A673 (cell line): ENCODE results near the gene PARP9. TPM values are rescaled to one million over a fixed set of nuclear protein-coding genes. Genes with fewer than 3 reads are reported as not detected.

Experiments
- BruUV-seq: library from RNA; stranded (reverse); fragments of 400-500 nt; replicated peaks from 2 replicates; lab custom pipeline; 2021; lab: Mats Ljungman, UMichigan
- CTCF ChIA-PET: fragments of 300-600 bp; sonication (Branson Sonifier 250); formaldehyde crosslinking; loops from one replicate; lab custom pipeline; 2022; ENCODE audit warnings: antibody characterized with exemption; lab: Charles Lee
- POLR2A ChIA-PET: fragments of 300-600 bp; sonication (Branson Sonifier 250); formaldehyde crosslinking; loops from one replicate; lab custom pipeline; 2022; ENCODE audit warnings: antibody characterized with exemption; ENCODE audit not compliant: low non-redundant PET; lab: Charles Lee
- DNase-seq: peaks from one replicate; pipeline ENCODE4 v3.0.0-alpha.2; 2015; ENCODE audit warnings: low spot score
- H3K27ac ChIP-seq: fragments of 200-600 bp; sonication (generic); 2 replicates; pipeline ENCODE4 v1.5.1; 2016; ENCODE audit warnings: mixed run types, low read depth, mild to moderate bottlenecking, mixed read lengths, antibody characterized with exemption, low read length; ENCODE audit not compliant: poor library complexity, severe bottlenecking
- H3K27me3 ChIP-seq: fragments of 200-600 bp; sonication (generic); replicated peaks from 2 replicates; pipeline ENCODE4 v1.6.1; 2017; ENCODE audit warnings: mixed run types, low read depth, mild to moderate bottlenecking, mixed read lengths, antibody characterized with exemption, low read length; ENCODE audit not compliant: insufficient read depth, poor library complexity
- H3K36me3 ChIP-seq: fragments of 200-600 bp; sonication (generic); 2 replicates; pipeline ENCODE4 v1.6.1; 2016; ENCODE audit warnings: mixed run types, mild to moderate bottlenecking, mixed read lengths, antibody characterized with exemption, low read length; ENCODE audit not compliant: insufficient read depth, poor library complexity, severe bottlenecking
- H3K4me1 ChIP-seq: fragments of 200-600 bp; sonication (generic); 2 replicates; pipeline ENCODE4 v1.6.1; 2017; ENCODE audit warnings: mixed run types, mild to moderate bottlenecking, mixed read lengths, antibody characterized with exemption, low read length; ENCODE audit not compliant: insufficient read depth, poor library complexity, severe bottlenecking
- H3K4me3 ChIP-seq: fragments of 200-600 bp; sonication (generic); 2 replicates; pipeline ENCODE4 v1.5.1; 2016; ENCODE audit warnings: low read depth, mixed run types, mild to moderate bottlenecking, mixed read lengths, low read length; ENCODE audit not compliant: poor library complexity, severe bottlenecking
- H3K9me3 ChIP-seq: fragments of 200-600 bp; sonication (generic); 2 replicates; pipeline ENCODE4 v1.6.1; 2016; ENCODE audit warnings: mixed run types, low read depth, mild to moderate bottlenecking, mixed read lengths, antibody characterized with exemption, low read length; ENCODE audit not compliant: poor library complexity, severe bottlenecking
- CTCF ChIP-seq: fragments of 300-800, 200-600 bp; sonication (generic); conservative IDR thresholded peaks from 2 replicates; pipeline ENCODE4 v1.5.1; 2017; ENCODE audit warnings: low read depth, mild to moderate bottlenecking, antibody characterized with exemption, low read length, moderate library complexity, mixed read lengths
- EZH2 ChIP-seq: fragments of 200-600 bp; sonication (generic); IDR thresholded peaks from 2 replicates; pipeline ENCODE4 v1.6.1; 2017; ENCODE audit warnings: borderline replicate concordance, low read depth, mild to moderate bottlenecking, mixed read lengths, antibody characterized with exemption, low read length; ENCODE audit not compliant: poor library complexity, severe bottlenecking
- intact Hi-C: fragments of 100-400 bp; cut with micrococcal nuclease; formaldehyde crosslinking; loops from one replicate; pipeline ENCODE4 v1.10.0; 2022; ENCODE audit not compliant: unreplicated experiment
- total RNA-seq: library from RNA; stranded (reverse); gene quantifications from 2 replicates; pipeline ENCODE4 v1.2.3, GENCODE V29; 2021

Gene PARP9
- total RNA-seq, 1 experiment from 2014 or later = 10.6 TPM

DNA sequence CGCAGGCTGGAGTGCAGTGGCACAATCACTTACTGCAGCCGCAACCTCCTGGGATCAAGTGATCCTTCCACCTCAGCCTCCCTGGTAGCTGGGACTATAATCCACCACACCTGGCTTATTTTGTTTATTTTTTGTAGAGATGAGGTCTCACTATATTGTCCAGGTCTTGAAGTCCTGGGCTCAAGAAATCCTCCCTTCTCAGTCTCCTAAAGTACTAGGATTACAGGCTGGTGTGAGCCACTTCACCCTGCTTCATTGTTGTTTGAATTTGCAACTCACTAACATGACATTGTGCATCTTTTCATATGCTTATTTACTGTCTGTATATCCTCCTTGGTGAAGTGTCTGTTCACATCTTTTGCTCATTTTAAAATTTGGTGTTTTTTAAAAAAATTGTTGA, 23.5 kb upstream of the PARP9 start:
- Histone ChIP-seq H3K4me3 (no peak overlapping the region), H3K4me1 (no peaks in the 10 kb centered on the region), H3K27me3 (no peaks in the 10 kb centered on the region), H3K27ac (no peak overlapping the region), H3K36me3 (no peaks in the 10 kb centered on the region), H3K9me3 (peaks cover 4% of the 10 kb centered on the region)
- intact Hi-C loops = no loop called here
- no peak for DNase-seq
- no peak for TF ChIP-seq EZH2
- TF ChIP-seq CTCF = no peak
- BruUV-seq = no TSS peak
- ChIA-PET POLR2A (no interaction called here), CTCF (no interaction called here)

DNA sequence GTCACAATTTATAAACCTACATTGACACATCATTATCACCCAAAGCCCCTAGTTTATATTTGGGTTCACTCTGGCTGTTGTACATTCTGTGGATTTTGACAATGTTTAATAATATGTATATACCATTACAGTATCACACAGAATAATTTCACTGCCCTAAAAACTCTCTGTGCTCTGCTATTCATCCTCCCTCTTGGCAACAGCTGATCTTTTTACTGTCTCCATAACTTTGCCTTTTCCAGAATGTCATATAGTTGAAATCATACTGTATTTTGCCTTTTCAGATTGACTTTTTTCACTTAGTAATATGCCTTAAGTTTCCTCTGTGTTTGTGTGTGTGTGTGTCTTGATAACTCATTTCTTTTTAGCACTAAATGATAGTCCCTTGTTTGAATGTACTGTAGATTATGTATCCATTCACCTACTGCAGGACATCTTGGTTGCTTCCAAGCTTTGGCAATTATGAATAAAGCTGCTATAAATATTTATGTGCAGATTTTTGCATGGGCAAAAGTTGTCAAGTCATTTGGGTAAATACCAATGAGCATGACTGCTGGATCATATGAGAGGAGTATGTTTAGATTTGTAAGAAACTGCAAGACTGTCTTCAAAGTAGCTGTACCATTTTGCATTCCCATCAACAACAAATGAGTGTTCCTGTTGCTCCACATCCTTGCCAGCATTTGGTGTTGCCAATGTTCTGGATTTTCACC, 22.8 kb upstream of the PARP9 start:
- TF ChIP-seq CTCF = no peak
- no peak for TF ChIP-seq EZH2
- Histone ChIP-seq H3K4me1 (no peaks in the 10 kb centered on the region), H3K27ac (no peak overlapping the region), H3K4me3 (no peak overlapping the region), H3K27me3 (no peaks in the 10 kb centered on the region), H3K9me3 (peaks cover 11% of the 10 kb centered on the region), H3K36me3 (no peaks in the 10 kb centered on the region)
- DNase-seq = no peak
- intact Hi-C loops = no loop called here
- CTCF ChIA-PET = no interaction called here
- POLR2A ChIA-PET = no interaction called here
- no TSS peak for BruUV-seq

DNA sequence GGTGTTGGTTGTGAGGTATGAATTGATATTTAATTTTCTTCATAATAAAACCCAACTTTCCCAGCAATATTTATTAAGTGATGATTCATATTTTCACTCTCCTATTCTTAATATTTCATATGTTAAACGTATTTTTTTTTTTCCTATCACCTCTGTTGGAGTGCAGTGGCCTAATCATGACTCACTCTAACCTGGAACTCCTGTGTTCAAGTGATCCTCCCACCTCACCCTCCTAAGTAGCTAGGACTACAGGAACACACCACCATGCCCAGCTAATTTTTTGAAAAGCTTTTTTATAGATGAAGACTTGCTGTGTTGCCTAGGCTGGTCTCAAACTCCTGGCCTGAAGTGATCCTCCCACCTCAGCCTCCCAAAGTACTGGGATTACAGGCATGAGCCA, 22.0 kb upstream of the PARP9 start:
- H3K4me3 ChIP-seq = no peak overlapping the region
- ChIA-PET POLR2A (no interaction called here), CTCF (no interaction called here)
- no peaks in the 10 kb centered on the region for H3K36me3 ChIP-seq
- no peak overlapping the region for H3K27ac ChIP-seq
- TF ChIP-seq CTCF (no peak), EZH2 (no peak)
- intact Hi-C loops = no loop called here
- no peak for DNase-seq
- peaks cover 17% of the 10 kb centered on the region for H3K9me3 ChIP-seq
- BruUV-seq = no TSS peak
- H3K4me1 ChIP-seq = no peaks in the 10 kb centered on the region
- no peaks in the 10 kb centered on the region for H3K27me3 ChIP-seq
